ENCODE data around the gene SLC25A21. TPM values are rescaled to one million over a fixed set of nuclear protein-coding genes. Genes with fewer than 3 reads are reported as not detected.
"Not testable (repeated sequence)": the region's sequence is repeated elsewhere in the genome, so short reads cannot be mapped to it uniquely, and the experiment has no call there.

SLC25A21 gene
- polyA plus RNA-seq, 6 donors from 2014 or later, result not detected

- no peak for ATAC-seq (ENCODE audit: low read depth in 2 of 2)
These were observed 25.0 kb downstream of the SLC25A21 start for GRCh38 chr14:37147310-37147880.

GRCh38 chr14:37146438-37146837, 26.0 kb downstream of the SLC25A21 start:
- H3K9me3 Mint-ChIP-seq; DNase-seq; H3K27me3 Mint-ChIP-seq; H3K27ac Mint-ChIP-seq; H3K4me1 Mint-ChIP-seq; H3K36me3 Mint-ChIP-seq; ATAC-seq (ENCODE audit: low read depth in 2 of 2); H3K4me3 Mint-ChIP-seq: not testable (repeated sequence)

More at GRCh38 chr14:37147310-37147880, 25.0 kb downstream of the SLC25A21 start:
- Mint-ChIP-seq H3K27me3 (no peaks in the 10 kb centered on the region), H3K36me3 (no peaks in the 10 kb centered on the region), H3K4me1 (no peaks in the 10 kb centered on the region), H3K9me3 (no peaks in the 10 kb centered on the region), H3K4me3 (no peak overlapping the region), H3K27ac (no peak overlapping the region)
- no peak for DNase-seq

DNA sequence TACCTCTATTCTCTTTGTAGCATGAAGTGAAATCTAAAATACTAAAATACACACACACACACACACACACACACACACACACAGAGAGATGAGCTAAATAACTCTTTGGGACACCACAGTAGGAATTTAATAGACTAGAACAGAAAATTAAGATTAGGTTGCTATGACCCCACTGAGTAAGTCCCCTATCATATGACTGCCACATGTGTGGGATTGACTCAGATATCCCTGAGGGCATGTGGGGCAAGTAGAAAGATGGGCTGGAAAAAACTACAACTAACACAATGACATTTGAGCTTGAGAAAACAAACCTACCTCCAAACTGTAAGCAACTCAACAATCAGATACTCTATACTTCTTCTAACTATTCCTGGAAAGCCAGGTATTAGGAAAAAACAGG, 27.0 kb downstream of the SLC25A21 start:
- H3K36me3 Mint-ChIP-seq, result no peaks in the 10 kb centered on the region
- ATAC-seq (ENCODE audit: low read depth in 2 of 2) (no peak), DNase-seq (no peak)
- no peaks in the 10 kb centered on the region for H3K9me3 Mint-ChIP-seq
- H3K4me1 Mint-ChIP-seq, result no peaks in the 10 kb centered on the region
- H3K4me3 Mint-ChIP-seq, result no peak overlapping the region
- no peak overlapping the region for H3K27ac Mint-ChIP-seq
- no peaks in the 10 kb centered on the region for H3K27me3 Mint-ChIP-seq

GRCh38 chr14:37144729-37145363, 27.6 kb downstream of the SLC25A21 start:
- no peaks in the 10 kb centered on the region for H3K36me3 Mint-ChIP-seq
- H3K4me1 Mint-ChIP-seq, result no peaks in the 10 kb centered on the region

DNA sequence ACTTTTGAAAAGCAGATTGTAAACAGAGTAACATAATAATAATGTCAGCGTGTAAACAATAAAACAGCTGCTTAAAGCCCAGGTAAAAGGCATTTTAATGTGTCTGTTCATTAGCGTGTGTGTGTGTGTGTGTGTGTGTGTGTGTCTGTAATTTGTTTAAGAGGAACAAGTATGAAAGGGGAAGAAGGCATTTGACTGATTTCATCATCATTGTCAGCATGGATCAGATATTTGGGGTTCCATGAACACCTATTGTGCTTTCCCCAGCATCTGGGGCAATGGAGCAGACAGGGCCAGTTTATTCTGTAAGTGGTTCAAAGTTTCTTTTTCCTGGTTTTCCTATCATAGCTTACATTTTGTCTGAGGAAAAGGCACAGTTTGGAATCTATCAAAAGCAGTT, 28.9 kb downstream of the SLC25A21 start:
- no peak for ATAC-seq (ENCODE audit: low read depth in 2 of 2)
- no peak for DNase-seq
- Mint-ChIP-seq H3K4me3 (no peak overlapping the region), H3K4me1 (no peaks in the 10 kb centered on the region), H3K27ac (no peak overlapping the region), H3K27me3 (no peaks in the 10 kb centered on the region), H3K36me3 (no peaks in the 10 kb centered on the region), H3K9me3 (no peaks in the 10 kb centered on the region)

More at GRCh38 chr14:37144729-37145363, 27.6 kb downstream of the SLC25A21 start:
- H3K4me3 Mint-ChIP-seq, result no peak overlapping the region
- ATAC-seq (ENCODE audit: low read depth in 2 of 2), result no peak
- H3K27me3 Mint-ChIP-seq, result no peaks in the 10 kb centered on the region
- H3K27ac Mint-ChIP-seq, result peak overlapping the region in 1 of 6 donors; percentile 44
- H3K9me3 Mint-ChIP-seq, result no peaks in the 10 kb centered on the region
- DNase-seq, result no peak

DNA sequence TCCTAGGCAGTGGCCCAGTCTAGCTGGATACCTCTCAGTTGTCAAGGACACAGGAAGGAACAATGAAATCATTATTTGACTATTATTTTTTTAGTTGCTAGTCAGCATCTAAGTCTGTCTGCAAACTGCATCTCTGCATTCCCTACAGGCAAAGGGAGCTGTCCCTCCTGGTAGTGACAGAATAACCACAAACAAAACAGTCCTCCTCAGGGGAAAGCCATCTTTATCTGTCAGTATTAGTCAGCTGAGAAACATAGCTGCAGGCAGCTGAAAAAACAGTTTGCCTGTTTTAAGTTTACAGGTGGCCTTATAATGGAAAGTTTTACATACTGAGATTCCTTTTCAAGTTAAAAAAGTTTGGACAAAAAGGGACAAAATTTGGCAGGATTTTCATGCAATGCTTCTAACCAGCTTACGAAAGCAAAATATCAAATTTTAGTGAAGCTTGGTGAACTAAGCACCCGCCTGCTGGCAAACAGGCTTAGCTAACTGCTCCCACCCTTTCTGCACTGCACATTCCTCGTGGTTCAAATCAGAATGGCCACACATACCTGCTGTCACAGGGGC, 29.5 kb downstream of the SLC25A21 start:
- no peak overlapping the region for H3K4me3 Mint-ChIP-seq
- H3K4me1 Mint-ChIP-seq, result no peaks in the 10 kb centered on the region
- DNase-seq (no peak), ATAC-seq (ENCODE audit: low read depth in 2 of 2) (no peak)
- no peaks in the 10 kb centered on the region for H3K36me3 Mint-ChIP-seq
- no peak overlapping the region for H3K27ac Mint-ChIP-seq
- no peaks in the 10 kb centered on the region for H3K9me3 Mint-ChIP-seq
- no peaks in the 10 kb centered on the region for H3K27me3 Mint-ChIP-seq

DNA sequence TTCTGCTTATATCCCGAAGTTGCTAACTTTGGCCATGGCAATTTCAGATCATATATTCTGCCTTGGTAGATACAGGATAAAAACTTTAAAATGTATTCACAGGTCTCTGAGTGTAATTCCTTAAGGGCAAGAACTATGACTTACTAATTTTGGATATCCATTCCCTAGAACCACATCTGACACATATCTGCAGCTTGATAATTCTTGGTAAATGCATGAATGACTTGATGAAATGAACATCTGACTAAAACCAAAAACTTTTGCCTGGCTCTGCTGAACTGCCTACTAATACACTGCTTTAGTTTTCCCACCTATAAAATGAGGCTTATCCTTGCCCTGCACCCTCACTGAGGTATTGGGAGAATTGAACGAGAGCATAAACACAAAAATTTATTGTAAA, 32.2 kb downstream of the SLC25A21 start:
- no peak for ATAC-seq (ENCODE audit: low read depth in 2 of 2)
- no peaks in the 10 kb centered on the region for H3K4me1 Mint-ChIP-seq
- H3K9me3 Mint-ChIP-seq, result peaks cover 0 to 3% (median 0%) of the 10 kb centered on the region in 7 donors
- no peaks in the 10 kb centered on the region for H3K27me3 Mint-ChIP-seq
- H3K27ac Mint-ChIP-seq, result no peak overlapping the region
- no peak overlapping the region for H3K4me3 Mint-ChIP-seq
- DNase-seq, result no peak
- H3K36me3 Mint-ChIP-seq, result no peaks in the 10 kb centered on the region

DNA sequence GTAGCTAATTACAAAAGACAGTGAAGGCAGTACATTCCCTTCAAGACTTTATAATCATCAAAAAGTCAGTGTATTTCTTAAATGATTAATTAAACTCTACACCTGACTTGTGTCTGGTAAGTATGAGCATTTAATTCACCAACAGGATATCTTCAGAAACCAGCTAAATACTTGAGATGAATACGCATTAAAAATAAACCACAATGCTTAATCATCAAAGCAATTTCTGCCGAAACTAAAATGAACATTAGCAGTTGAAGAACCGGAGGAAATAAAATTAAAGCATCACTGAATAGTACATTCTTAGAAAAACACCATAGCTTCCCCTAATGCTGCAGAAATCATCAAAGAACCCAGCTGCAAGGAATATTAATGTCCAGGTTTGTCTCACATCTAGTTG, 32.7 kb downstream of the SLC25A21 start:
- H3K4me1 Mint-ChIP-seq, result no peaks in the 10 kb centered on the region
- H3K36me3 Mint-ChIP-seq, result no peaks in the 10 kb centered on the region

GRCh38 chr14:37138898-37139297, 33.5 kb downstream of the SLC25A21 start:
- Mint-ChIP-seq H3K36me3 (no peaks in the 10 kb centered on the region), H3K4me1 (no peaks in the 10 kb centered on the region), H3K9me3 (peaks cover 0 to 5% (median 0%) of the 10 kb centered on the region in 7 donors), H3K27ac (no peak overlapping the region), H3K27me3 (no peaks in the 10 kb centered on the region), H3K4me3 (no peak overlapping the region)
- ATAC-seq (ENCODE audit: low read depth in 2 of 2) (no peak), DNase-seq (no peak)

More for the DNA sequence above, 32.7 kb downstream of the SLC25A21 start:
- no peak overlapping the region for H3K4me3 Mint-ChIP-seq
- H3K27me3 Mint-ChIP-seq, result no peaks in the 10 kb centered on the region
- ATAC-seq (ENCODE audit: low read depth in 2 of 2) (no peak), DNase-seq (no peak)
- peaks cover 0 to 3% (median 0%) of the 10 kb centered on the region in 7 donors for H3K9me3 Mint-ChIP-seq
- H3K27ac Mint-ChIP-seq, result no peak overlapping the region

DNA sequence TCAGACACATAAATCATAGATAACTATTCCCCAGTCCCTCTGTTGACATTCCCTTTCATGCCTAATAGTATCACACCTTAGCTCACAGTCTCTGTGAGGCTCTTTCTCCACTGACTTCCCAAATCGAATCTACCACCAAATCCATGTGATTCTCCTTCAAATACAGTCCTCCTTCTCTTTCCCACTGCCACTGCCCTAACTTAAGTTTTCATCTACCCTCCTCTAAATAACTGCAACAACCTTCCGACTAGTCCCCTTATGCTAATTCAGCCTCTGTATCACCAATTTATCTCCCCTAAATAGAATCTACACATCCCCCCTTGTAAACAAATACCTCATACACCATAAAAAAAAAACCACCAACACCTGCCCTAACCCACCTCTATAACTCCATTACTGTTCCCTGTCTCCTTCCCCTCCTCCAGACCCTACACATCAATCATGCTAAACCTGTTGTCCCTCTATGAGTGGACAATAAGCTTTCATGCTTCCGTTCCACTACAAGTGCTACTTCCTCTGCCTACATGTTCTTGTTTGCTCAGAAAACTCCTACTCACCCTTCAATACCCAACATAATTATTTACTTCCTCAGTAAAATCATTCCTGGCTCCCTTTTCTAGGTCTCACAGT, 39.0 kb downstream of the SLC25A21 start:
- Mint-ChIP-seq H3K4me1 (no peaks in the 10 kb centered on the region), H3K9me3 (peaks cover 0 to 11% (median 5%) of the 10 kb centered on the region in 7 donors), H3K27ac (no peak overlapping the region), H3K27me3 (no peaks in the 10 kb centered on the region), H3K36me3 (no peaks in the 10 kb centered on the region), H3K4me3 (no peak overlapping the region)
- DNase-seq, result no peak
- no peak for ATAC-seq (ENCODE audit: low read depth in 2 of 2)

DNA sequence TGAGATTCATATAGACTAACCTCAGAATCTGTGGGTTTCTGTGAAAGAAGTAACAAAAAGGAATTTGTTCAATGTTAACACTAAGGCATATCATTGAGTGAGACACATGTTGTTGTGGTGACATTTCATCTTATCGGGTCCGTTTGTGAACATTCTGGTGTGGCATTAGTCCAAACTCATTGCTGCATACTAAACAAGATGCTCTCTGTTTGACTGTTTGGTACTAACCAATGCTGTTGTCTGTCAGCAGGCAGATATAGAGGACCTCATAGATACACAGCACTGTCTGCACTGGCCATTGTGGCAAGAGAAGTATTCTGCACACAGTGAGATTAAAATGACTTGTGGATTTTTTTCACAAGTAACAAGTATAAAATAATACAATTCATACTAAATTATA, 41.2 kb downstream of the SLC25A21 start:
- Mint-ChIP-seq H3K4me1 (no peaks in the 10 kb centered on the region), H3K9me3 (peaks cover 0 to 11% (median 1%) of the 10 kb centered on the region in 7 donors), H3K4me3 (no peak overlapping the region), H3K27me3 (no peaks in the 10 kb centered on the region), H3K27ac (no peak overlapping the region), H3K36me3 (no peaks in the 10 kb centered on the region)
- ATAC-seq (ENCODE audit: low read depth in 2 of 2), result no peak
- DNase-seq, result no peak

GRCh38 chr14:37129047-37129446, 43.4 kb downstream of the SLC25A21 start:
- Mint-ChIP-seq H3K4me1 (no peaks in the 10 kb centered on the region), H3K4me3 (no peak overlapping the region), H3K27me3 (no peaks in the 10 kb centered on the region), H3K9me3 (peaks cover 0 to 11% (median 0%) of the 10 kb centered on the region in 7 donors), H3K36me3 (no peaks in the 10 kb centered on the region), H3K27ac (no peak overlapping the region)
- no peak for ATAC-seq (ENCODE audit: low read depth in 2 of 2)
- no peak for DNase-seq

- Mint-ChIP-seq H3K4me3 (no peak overlapping the region), H3K4me1 (no peaks in the 10 kb centered on the region), H3K36me3 (no peaks in the 10 kb centered on the region), H3K27me3 (no peaks in the 10 kb centered on the region), H3K9me3 (peaks cover 0 to 5% (median 0%) of the 10 kb centered on the region in 7 donors), H3K27ac (no peak overlapping the region)
- no peak for ATAC-seq (ENCODE audit: low read depth in 2 of 2)
- DNase-seq, result no peak
These were observed 47.8 kb downstream of the SLC25A21 start for GRCh38 chr14:37124614-37125013.

Measured in naive B cell (primary cell).